GM19372 (cell line): ENCODE measurements around the gene LCN9.
"Not testable (repeated sequence)": the region's sequence is repeated elsewhere in the genome, so short reads cannot be mapped to it uniquely, and the experiment has no call there.

Experiments used
- ATAC-seq: cut with Tn5 transposase; IDR thresholded peaks from one replicate; pipeline ENCODE4 v1.9.1; 2021; ENCODE audit warnings: mild to moderate bottlenecking, low read depth, moderate library complexity; ENCODE audit not compliant: unreplicated experiment

LCN9 gene

GRCh38 chr9:135662758-135663450 lies at the start of gene LCN9:
TSS of gene LCN9 (plus strand) at chr9:135663309. CDS start at chr9:135663322, 13 bp downstream.
- ATAC-seq = no peak

- ATAC-seq = no peak
Observed at GRCh38 chr9:135613946-135614805, 48.9 kb upstream of the LCN9 start.

- ATAC-seq = no peak
Observed at GRCh38 chr9:135614821-135615665, 48.1 kb upstream of the LCN9 start.

- ATAC-seq = no peak
Observed at GRCh38 chr9:135615666-135616618, 47.2 kb upstream of the LCN9 start.

- no peak for ATAC-seq
Observed at GRCh38 chr9:135616619-135617537, 46.2 kb upstream of the LCN9 start.

GRCh38 chr9:135617538-135617900 lies 45.6 kb upstream of the LCN9 start:
- no peak for ATAC-seq

GRCh38 chr9:135617991-135618411 lies 45.1 kb upstream of the LCN9 start:
- ATAC-seq = no peak

- ATAC-seq = no peak
Observed at GRCh38 chr9:135618866-135619598, 44.1 kb upstream of the LCN9 start.

GRCh38 chr9:135619599-135619886 lies 43.6 kb upstream of the LCN9 start:
- no peak for ATAC-seq

- no peak for ATAC-seq
Observed at GRCh38 chr9:135620558-135620957, 42.6 kb upstream of the LCN9 start.

GRCh38 chr9:135622415-135623020 lies 40.6 kb upstream of the LCN9 start:
- no peak for ATAC-seq

GRCh38 chr9:135624282-135624681 lies 38.8 kb upstream of the LCN9 start:
- no peak for ATAC-seq

GRCh38 chr9:135632841-135633240 lies 30.3 kb upstream of the LCN9 start:
- ATAC-seq = no peak

- ATAC-seq = not testable (repeated sequence)
Observed at GRCh38 chr9:135636930-135637530, 26.1 kb upstream of the LCN9 start.

GRCh38 chr9:135639196-135639595 lies 23.9 kb upstream of the LCN9 start, which contains the start of gene GLT6D1:
TSS of gene GLT6D1 (minus strand) at chr9:135639540. CDS start at chr9:135639187, 353 bp downstream.
- ATAC-seq = no peak

GRCh38 chr9:135641047-135641446 lies 22.1 kb upstream of the LCN9 start:
- no peak for ATAC-seq

- no peak for ATAC-seq
Observed at GRCh38 chr9:135641745-135642144, 21.4 kb upstream of the LCN9 start.
